ENCODE data around the gene ZCCHC17. TPM values are rescaled to one million over a fixed set of nuclear protein-coding genes. Genes with fewer than 3 reads are reported as not detected.
"Not testable (repeated sequence)": the region's sequence is repeated elsewhere in the genome, so short reads cannot be mapped to it uniquely, and the experiment has no call there.

ZCCHC17 gene
- total and polyA plus RNA-seq, 3 donors from 2014 or later = 61.1 to 105 (median 75.0) TPM

DNA sequence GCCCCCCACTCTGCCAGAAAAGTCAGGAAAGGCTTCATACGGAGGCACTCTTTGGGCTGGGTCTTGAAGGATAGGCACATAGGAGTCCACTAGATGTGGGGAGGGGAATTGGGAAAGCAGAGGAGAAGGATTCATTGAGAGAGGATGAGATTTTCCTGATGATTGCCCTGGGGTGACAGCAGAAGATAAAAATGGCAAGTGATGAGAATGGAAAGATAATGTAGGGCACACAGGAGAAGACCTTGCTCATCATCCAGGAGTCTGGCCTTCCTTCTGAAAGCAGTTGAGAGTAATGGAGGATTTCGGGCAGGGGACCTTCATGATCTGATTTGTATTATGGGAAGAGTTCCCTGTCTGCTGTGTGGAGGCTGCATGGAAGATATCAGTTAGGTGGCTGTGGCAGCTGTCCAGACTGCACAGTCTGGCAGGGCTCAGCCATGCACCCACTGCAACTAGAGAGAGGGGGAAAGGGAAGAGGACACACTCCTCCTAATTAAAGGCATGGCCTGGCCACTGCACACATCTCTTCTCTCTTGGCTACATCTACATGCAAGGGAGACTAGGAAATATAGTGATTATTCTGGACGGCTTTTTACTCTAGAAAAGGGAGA, 85.7 kb downstream of the ZCCHC17 start:
- no peak overlapping the region for H3K27ac ChIP-seq
- WGBS, 2 donors = 70 to 80% methylated on average over 3 of the region's 3 CpGs
- DNase-seq = no peak
- H3K4me3 ChIP-seq = no peak overlapping the region
- intact Hi-C loops (cut with DNase I; ENCODE audit: low total_unique reads) = no loop called here
- H3K36me3 ChIP-seq (ENCODE audit: low read depth, missing control alignments) = no peaks in the 10 kb centered on the region
- H3K4me1 ChIP-seq = no peaks in the 10 kb centered on the region
- TF ChIP-seq, protein P1, sequence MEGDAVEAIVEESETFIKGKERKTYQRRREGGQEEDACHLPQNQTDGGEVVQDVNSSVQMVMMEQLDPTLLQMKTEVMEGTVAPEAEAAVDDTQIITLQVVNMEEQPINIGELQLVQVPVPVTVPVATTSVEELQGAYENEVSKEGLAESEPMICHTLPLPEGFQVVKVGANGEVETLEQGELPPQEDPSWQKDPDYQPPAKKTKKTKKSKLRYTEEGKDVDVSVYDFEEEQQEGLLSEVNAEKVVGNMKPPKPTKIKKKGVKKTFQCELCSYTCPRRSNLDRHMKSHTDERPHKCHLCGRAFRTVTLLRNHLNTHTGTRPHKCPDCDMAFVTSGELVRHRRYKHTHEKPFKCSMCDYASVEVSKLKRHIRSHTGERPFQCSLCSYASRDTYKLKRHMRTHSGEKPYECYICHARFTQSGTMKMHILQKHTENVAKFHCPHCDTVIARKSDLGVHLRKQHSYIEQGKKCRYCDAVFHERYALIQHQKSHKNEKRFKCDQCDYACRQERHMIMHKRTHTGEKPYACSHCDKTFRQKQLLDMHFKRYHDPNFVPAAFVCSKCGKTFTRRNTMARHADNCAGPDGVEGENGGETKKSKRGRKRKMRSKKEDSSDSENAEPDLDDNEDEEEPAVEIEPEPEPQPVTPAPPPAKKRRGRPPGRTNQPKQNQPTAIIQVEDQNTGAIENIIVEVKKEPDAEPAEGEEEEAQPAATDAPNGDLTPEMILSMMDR (IDR thresholded peaks at IDR 0.05) = no peak
- TF ChIP-seq POLR2A (IDR thresholded peaks at IDR 0.05) = no peak
- H3K9me3 ChIP-seq = no peaks in the 10 kb centered on the region
- no peaks in the 10 kb centered on the region for H3K27me3 ChIP-seq

DNA sequence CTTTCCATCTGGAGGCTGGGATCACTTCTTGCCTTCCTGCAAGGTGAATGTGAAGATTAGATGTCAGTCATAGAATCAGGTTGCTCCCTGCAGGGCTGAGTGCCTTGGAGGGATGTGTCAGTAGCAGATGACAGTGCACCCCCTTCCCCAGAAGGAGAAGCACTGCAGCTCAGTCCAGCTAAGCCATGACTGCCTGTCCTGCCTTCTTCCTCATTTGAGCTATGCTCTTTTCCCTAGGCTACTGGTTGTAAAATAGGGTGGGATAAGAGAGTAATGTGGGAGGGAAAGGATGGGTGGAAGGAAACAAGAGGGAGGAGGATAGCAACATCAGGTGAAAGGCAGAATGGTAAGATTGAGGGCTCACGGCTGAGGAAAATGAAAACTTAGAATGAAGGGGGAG, 87.1 kb downstream of the ZCCHC17 start:
- WGBS, 2 donors = 83 to 87% methylated on average over 1 of the region's 1 CpG
- TF ChIP-seq, protein P1 (IDR thresholded peaks at IDR 0.05) = no peak
- TF ChIP-seq POLR2A (IDR thresholded peaks at IDR 0.05) = no peak
- Histone ChIP-seq H3K27me3 (no peaks in the 10 kb centered on the region), H3K27ac (no peak overlapping the region), H3K36me3 (ENCODE audit: low read depth, missing control alignments) (no peaks in the 10 kb centered on the region), H3K4me1 (no peaks in the 10 kb centered on the region), H3K9me3 (no peaks in the 10 kb centered on the region), H3K4me3 (no peak overlapping the region)
- no peak for DNase-seq
- intact Hi-C loops (cut with DNase I; ENCODE audit: low total_unique reads) = no loop called here

DNA sequence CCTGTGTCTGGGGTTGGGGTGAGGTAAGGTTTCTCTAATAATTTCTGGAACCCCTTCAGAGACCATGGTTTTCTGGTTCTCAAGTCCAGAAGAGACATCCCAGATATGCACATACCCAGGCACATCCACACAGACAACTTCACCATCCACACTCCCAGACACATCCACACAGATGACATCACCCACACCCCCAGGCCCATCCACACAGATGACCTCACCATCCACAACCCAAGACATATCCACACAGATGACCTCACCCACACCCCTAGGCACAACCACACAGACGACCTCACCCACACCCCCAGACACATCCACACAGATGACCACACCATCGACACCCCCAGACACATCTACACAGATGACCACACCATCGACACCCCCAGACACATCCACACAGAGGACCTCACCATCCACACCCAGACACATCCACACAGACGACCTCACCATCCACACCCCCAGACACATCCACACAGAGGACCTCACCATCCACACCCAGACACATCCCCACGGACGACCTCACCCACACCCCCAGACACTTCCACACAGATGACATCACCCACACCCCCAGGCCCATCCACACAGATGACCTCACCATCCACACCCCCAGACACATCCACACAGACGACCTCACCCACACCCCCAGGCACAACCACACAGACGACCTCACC, 89.9 kb downstream of the ZCCHC17 start:
- H3K36me3 ChIP-seq (ENCODE audit: low read depth, missing control alignments); H3K9me3 ChIP-seq; H3K4me1 ChIP-seq; H3K4me3 ChIP-seq; H3K27me3 ChIP-seq; intact Hi-C loops (cut with DNase I; ENCODE audit: low total_unique reads); H3K27ac ChIP-seq; DNase-seq: not testable (repeated sequence)
- WGBS, 2 donors = 76 to 83% methylated on average over 8 of the region's 8 CpGs

GRCh38 chr1:31387612-31388011, 90.8 kb downstream of the ZCCHC17 start:
- intact Hi-C loops (cut with DNase I; ENCODE audit: low total_unique reads) = no loop called here
- TF ChIP-seq POLR2A (IDR thresholded peaks at IDR 0.05) = no peak
- TF ChIP-seq, protein P1 (IDR thresholded peaks at IDR 0.05) = no peak
- H3K36me3 ChIP-seq (ENCODE audit: low read depth, missing control alignments) = no peaks in the 10 kb centered on the region
- no peak overlapping the region for H3K27ac ChIP-seq
- no peak overlapping the region for H3K4me3 ChIP-seq
- WGBS, 2 donors = 75 to 77% methylated on average over 10 of the region's 10 CpGs
- H3K9me3 ChIP-seq = no peaks in the 10 kb centered on the region
- H3K27me3 ChIP-seq = no peaks in the 10 kb centered on the region
- H3K4me1 ChIP-seq = no peaks in the 10 kb centered on the region
- DNase-seq = no peak

DNA sequence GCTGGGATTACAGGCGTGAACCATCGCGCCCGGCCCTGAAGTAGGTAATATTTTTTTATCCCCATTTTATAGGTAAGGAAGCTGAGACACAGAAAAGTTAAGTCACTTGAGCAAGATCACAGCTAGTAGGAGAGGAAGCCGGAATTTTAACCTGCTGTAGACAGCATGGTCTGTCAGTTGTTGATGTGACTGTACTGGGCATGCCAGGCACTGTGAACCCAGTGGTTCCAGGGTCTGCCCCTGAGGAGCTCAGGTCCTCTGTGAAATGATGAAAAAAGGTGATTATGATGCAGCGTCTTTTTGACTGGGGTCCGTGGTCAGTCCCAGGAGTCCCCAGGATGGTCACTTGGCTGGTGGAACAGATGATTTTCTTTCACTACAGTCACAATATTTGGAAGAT, 92.8 kb downstream of the ZCCHC17 start:
- intact Hi-C loops (cut with DNase I; ENCODE audit: low total_unique reads) = no loop called here
- TF ChIP-seq, protein P1 (IDR thresholded peaks at IDR 0.05) = no peak
- TF ChIP-seq POLR2A (IDR thresholded peaks at IDR 0.05) = no peak
- peaks cover 4% of the 10 kb centered on the region for H3K4me1 ChIP-seq
- WGBS, 2 donors = 91 to 98% methylated on average over 7 of the region's 7 CpGs
- no peak overlapping the region for H3K4me3 ChIP-seq
- H3K27ac ChIP-seq = no peak overlapping the region
- H3K9me3 ChIP-seq = no peaks in the 10 kb centered on the region
- no peak for DNase-seq
- no peaks in the 10 kb centered on the region for H3K36me3 ChIP-seq (ENCODE audit: low read depth, missing control alignments)
- no peaks in the 10 kb centered on the region for H3K27me3 ChIP-seq

Measured in testis (tissue), 3 donors.